ENCODE data around the gene RIBC2.
"Not testable (repeated sequence)": the region's sequence is repeated elsewhere in the genome, so short reads cannot be mapped to it uniquely, and the experiment has no call there.

Gene RIBC2

DNA sequence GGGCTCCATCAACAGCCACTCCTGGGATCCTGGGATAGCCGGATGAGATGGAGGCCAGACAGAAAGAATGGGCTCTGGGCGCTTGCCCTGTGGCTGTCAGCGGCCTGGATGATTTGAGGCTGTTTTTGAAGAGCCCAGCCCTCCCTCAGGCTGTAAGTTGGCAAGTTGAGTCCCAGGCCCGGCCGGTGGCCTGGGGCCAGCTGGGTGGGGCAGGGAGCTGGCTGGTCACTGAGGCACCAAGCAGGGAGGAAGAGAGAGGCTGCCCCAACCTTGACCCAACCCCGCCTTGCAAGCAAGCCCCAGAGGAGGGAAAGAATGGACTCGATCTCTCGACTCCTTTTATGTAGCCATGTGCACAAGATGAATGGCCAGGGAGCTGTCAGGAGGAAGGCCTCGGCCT lies 34.9 kb downstream of the RIBC2 start:
- no peaks in the 10 kb centered on the region for H3K79me2 ChIP-seq
- H2AFZ ChIP-seq = no peak overlapping the region
- no peaks in the 10 kb centered on the region for H3K36me3 ChIP-seq (ENCODE audit: control insufficient read depth, insufficient read depth, low read length)
- TF ChIP-seq, protein P1, sequence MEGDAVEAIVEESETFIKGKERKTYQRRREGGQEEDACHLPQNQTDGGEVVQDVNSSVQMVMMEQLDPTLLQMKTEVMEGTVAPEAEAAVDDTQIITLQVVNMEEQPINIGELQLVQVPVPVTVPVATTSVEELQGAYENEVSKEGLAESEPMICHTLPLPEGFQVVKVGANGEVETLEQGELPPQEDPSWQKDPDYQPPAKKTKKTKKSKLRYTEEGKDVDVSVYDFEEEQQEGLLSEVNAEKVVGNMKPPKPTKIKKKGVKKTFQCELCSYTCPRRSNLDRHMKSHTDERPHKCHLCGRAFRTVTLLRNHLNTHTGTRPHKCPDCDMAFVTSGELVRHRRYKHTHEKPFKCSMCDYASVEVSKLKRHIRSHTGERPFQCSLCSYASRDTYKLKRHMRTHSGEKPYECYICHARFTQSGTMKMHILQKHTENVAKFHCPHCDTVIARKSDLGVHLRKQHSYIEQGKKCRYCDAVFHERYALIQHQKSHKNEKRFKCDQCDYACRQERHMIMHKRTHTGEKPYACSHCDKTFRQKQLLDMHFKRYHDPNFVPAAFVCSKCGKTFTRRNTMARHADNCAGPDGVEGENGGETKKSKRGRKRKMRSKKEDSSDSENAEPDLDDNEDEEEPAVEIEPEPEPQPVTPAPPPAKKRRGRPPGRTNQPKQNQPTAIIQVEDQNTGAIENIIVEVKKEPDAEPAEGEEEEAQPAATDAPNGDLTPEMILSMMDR (IDR thresholded peaks at IDR 0.05) = no peak
- H3K27ac ChIP-seq = no peak overlapping the region
- no peaks in the 10 kb centered on the region for H3K9me3 ChIP-seq (ENCODE audit: control insufficient read depth, low read length)
- no peak overlapping the region for H3K9ac ChIP-seq
- no peaks in the 10 kb centered on the region for H3K27me3 ChIP-seq (ENCODE audit: control insufficient read depth, insufficient read depth, low read length)
- H3K4me1 ChIP-seq = peaks cover 27% of the 10 kb centered on the region
- H3K4me3 ChIP-seq (ENCODE audit: low read depth, low read length) = no peak overlapping the region
- H3K4me2 ChIP-seq (ENCODE audit: low read length) = no peak overlapping the region

DNA sequence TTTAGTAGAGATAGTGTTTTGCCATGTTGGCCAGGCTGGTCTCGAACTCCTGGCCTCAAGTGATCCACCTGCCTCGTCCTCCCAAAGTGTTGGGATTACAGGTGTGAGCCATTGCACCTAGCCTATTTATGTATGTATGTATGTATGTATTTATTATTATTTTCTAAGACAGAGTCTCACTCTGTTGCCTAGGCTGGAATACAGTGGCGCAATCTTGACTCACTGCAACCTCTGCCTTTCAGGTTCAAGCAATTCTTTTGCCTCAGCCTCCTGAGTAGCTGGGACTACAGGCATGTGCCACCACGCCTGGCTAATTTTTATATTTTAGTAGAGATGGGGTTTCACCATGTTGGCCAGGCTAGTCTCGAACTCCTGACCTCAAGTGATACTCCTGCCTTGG lies 35.9 kb downstream of the RIBC2 start:
- H3K4me3 ChIP-seq (ENCODE audit: low read depth, low read length); H3K27me3 ChIP-seq (ENCODE audit: control insufficient read depth, insufficient read depth, low read length); H3K9ac ChIP-seq; H3K36me3 ChIP-seq (ENCODE audit: control insufficient read depth, insufficient read depth, low read length); H3K27ac ChIP-seq; H2AFZ ChIP-seq; H3K79me2 ChIP-seq; H3K4me2 ChIP-seq (ENCODE audit: low read length); H3K9me3 ChIP-seq (ENCODE audit: control insufficient read depth, low read length): not testable (repeated sequence)
- H3K4me1 ChIP-seq = peaks cover 31% of the 10 kb centered on the region

DNA sequence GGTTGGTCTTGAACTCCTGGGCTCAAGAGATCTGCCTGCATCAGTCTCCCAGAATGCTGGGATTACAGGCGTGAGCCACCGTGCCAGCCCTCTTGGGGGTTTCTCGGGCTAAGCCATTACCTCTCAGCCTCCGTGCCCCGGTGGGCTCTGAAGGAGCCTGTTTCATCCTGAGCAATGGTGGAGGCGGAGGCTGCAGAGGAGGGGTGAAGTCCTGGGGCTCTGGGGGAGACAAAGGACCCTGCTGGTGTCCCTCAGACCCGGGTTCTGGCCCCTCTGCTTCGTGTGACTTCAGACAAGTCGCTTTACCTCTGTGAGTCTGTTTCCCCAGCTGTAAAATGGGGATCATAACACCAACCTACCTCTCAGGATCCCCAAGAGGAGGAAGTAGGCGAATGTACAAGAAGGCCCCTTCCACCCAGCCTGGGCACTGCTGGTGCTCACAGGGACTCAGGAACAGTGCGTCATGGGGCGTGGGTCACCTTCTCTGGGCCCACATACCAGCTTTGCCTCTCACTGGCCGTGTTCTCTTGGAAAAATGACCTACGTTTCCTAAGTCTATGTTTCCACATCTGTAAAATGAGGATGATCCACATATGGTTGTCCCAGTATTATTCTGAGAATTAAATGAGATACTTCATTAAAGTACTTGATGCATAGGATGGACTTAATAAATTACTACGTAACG lies 36.8 kb downstream of the RIBC2 start:
- TF ChIP-seq, protein P1 (IDR thresholded peaks at IDR 0.05) = no peak
- Histone ChIP-seq H3K9ac (no peak overlapping the region), H3K27ac (peak overlapping the region; percentile 93)

DNA sequence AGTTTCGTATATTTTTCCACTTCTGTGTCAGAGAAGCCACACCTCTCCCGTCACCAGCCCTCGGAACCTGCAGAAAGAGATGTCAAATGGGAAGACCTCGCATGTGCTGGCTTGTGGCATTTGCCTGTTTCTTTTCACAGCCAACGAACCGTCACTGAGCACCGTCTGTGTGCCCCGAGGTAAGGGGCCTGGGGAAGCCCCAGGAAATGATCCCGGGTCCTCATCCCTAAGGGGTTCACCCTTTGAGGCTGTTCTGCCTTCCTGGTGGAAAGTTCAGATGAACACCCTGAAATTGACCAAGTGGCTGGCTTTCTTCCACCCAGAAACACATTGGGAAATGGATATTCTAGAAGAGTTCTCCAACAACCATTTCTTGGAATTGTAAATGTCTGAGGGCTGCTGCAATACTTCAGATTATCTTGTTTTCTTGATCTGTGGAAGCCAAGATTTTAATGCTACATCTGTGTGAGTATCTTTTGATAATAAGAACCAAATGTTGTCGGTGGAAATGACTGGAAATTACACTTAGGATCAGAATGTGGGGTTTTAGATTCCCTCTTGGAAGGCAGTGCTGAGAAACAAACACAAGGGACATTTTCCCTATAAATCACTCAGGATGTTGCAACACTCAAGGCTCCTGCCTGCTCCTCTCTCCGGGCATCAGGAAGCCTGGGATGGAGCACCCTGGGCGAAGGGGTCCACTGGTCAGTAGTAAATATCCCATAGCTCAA lies 37.6 kb downstream of the RIBC2 start:
- peak overlapping the region; percentile 51 for H3K4me2 ChIP-seq (ENCODE audit: low read length)
- peaks cover 31% of the 10 kb centered on the region for H3K4me1 ChIP-seq
- TF ChIP-seq, protein P1 (IDR thresholded peaks at IDR 0.05) = no peak
- no peaks in the 10 kb centered on the region for H3K9me3 ChIP-seq (ENCODE audit: control insufficient read depth, low read length)
- peak overlapping the region; percentile 20 for H2AFZ ChIP-seq
- H3K9ac ChIP-seq = no peak overlapping the region
- H3K36me3 ChIP-seq (ENCODE audit: control insufficient read depth, insufficient read depth, low read length) = no peaks in the 10 kb centered on the region
- no peaks in the 10 kb centered on the region for H3K79me2 ChIP-seq
- H3K27ac ChIP-seq = peak overlapping the region; percentile 93
- H3K4me3 ChIP-seq (ENCODE audit: low read depth, low read length) = no peak overlapping the region
- H3K27me3 ChIP-seq (ENCODE audit: control insufficient read depth, insufficient read depth, low read length) = no peaks in the 10 kb centered on the region

More for the DNA sequence above, 36.8 kb downstream of the RIBC2 start:
- no peak overlapping the region for H3K4me3 ChIP-seq (ENCODE audit: low read depth, low read length)
- H3K79me2 ChIP-seq = no peaks in the 10 kb centered on the region
- H3K9me3 ChIP-seq (ENCODE audit: control insufficient read depth, low read length) = no peaks in the 10 kb centered on the region
- peaks cover 31% of the 10 kb centered on the region for H3K4me1 ChIP-seq
- no peak overlapping the region for H3K4me2 ChIP-seq (ENCODE audit: low read length)
- no peaks in the 10 kb centered on the region for H3K36me3 ChIP-seq (ENCODE audit: control insufficient read depth, insufficient read depth, low read length)
- H3K27me3 ChIP-seq (ENCODE audit: control insufficient read depth, insufficient read depth, low read length) = no peaks in the 10 kb centered on the region
- H2AFZ ChIP-seq = no peak overlapping the region

DNA sequence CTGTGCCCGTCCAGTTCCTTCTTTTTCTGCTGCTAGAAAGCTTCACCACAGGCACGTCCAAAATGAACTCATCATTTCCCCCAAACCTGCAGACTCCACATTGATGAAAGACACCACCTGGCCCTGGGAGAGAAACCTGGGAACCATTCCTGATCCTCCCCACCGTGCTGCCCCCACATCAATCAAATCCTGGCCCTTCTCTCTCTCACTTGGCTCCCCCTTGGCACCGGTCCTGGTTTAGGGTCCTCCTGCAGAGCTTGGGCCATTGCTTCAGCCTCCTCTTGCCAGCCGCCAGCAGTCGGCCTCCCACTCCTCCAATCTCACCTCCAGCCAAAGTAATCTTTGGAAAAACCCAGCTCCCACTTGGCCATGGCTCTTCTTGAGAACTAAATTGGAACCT lies 38.5 kb downstream of the RIBC2 start:
- no peak overlapping the region for H3K4me3 ChIP-seq (ENCODE audit: low read depth, low read length)
- H3K79me2 ChIP-seq = no peaks in the 10 kb centered on the region
- peaks cover 31% of the 10 kb centered on the region for H3K4me1 ChIP-seq
- H3K36me3 ChIP-seq (ENCODE audit: control insufficient read depth, insufficient read depth, low read length) = no peaks in the 10 kb centered on the region
- no peaks in the 10 kb centered on the region for H3K27me3 ChIP-seq (ENCODE audit: control insufficient read depth, insufficient read depth, low read length)
- TF ChIP-seq, protein P1 (IDR thresholded peaks at IDR 0.05) = no peak
- no peak overlapping the region for H3K9ac ChIP-seq
- no peak overlapping the region for H2AFZ ChIP-seq
- H3K27ac ChIP-seq = peak overlapping the region; percentile 93
- no peaks in the 10 kb centered on the region for H3K9me3 ChIP-seq (ENCODE audit: control insufficient read depth, low read length)
- H3K4me2 ChIP-seq (ENCODE audit: low read length) = no peak overlapping the region

All from parathyroid adenoma (tissue), 2 donors.